ENCODE measurements around the gene MVB12B.

DNA sequence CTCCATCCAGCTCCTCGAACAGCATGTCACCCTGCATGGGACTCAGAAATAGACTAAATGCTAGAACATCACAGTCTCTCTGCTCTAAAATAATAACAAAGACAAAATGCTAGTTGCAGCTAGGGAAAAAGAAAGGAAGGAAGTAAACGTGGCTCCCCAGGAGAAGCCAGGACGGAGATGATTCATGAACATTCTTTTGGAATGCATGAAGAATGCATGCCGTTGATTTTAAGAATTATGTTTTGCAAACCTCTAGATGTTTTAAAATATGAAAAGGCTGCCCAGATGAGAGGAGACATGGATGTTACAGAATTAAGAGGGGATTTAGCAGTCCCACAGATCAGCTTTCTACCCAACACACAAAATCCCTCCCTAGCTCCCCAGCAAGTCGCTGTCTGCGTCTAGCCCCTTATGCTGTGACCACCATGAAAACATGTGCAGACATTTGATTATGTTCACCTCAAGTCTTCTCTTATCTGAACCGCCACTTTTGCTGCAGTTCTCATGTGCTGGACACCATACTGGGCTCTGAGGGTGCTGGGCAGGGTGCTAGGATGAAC, 147.7 kb downstream of the MVB12B start:
- TF ChIP-seq POLR2AphosphoS5 (IDR thresholded peaks at IDR 0.05; ENCODE audit: low read depth, low read length): no peak
- TF ChIP-seq SIN3A (IDR thresholded peaks at IDR 0.05; ENCODE audit: borderline replicate concordance, insufficient read depth, low read length): no peak

Data from PFSK-1 (cell line).